Gastroesophageal sphincter (tissue), 3 donors: ENCODE measurements around the gene MARF1.

ENCODE experiments used
- CTCF ChIP-seq, 4 experiments: fragments of 200-600 bp in 2 of 4; fragments of 450-650 bp in 2 of 4; sonication (generic) in 1 of 4; IDR thresholded peaks; one replicate each; pipeline ENCODE4 v1.5.1; 2017 to 2019; ENCODE audit warnings: antibody characterized with exemption in 4 of 4, mild to moderate bottlenecking in 2 of 4, moderate library complexity in 2 of 4
- POLR2AphosphoS5 ChIP-seq: sonication (generic); formaldehyde crosslinking; IDR thresholded peaks from one replicate; pipeline ENCODE4 v1.6.1; 2017; ENCODE audit warnings: antibody characterized with exemption

GRCh38 chr16:15647294-15648014 lies 4.5 kb upstream of the MARF1 start:
- TF ChIP-seq CTCF (IDR thresholded peaks at IDR 0.05) (no peak), POLR2AphosphoS5 (no peak)
